Loucy (cell line): ENCODE measurements around the gene ODC1.

Experiments
- H2AFZ ChIP-seq: fragments of 200-600 bp; sonication (generic); 2 replicates; pipeline ENCODE4 v1.6.0; 2016; ENCODE audit warnings: antibody characterized with exemption, mild to moderate bottlenecking, low read length, moderate library complexity
- H3F3A ChIP-seq: fragments of 200-600 bp; 2 replicates; pipeline ENCODE4 v1.6.0; 2016; ENCODE audit warnings: antibody characterized with exemption, low read depth, mild to moderate bottlenecking
- H3K27me3 ChIP-seq: fragments of 200-600 bp; sonication (generic); 2 replicates; pipeline ENCODE4 v1.6.1; 2014; ENCODE audit warnings: low read length, mild to moderate bottlenecking; ENCODE audit not compliant: insufficient read depth, poor library complexity, severe bottlenecking
- H3K36me3 ChIP-seq: fragments of 200-600 bp; sonication (generic); 2 replicates; pipeline ENCODE4 v1.6.1; 2016; ENCODE audit warnings: low read length; ENCODE audit not compliant: insufficient read depth
- H3K4me1 ChIP-seq: fragments of 200-600 bp; sonication (generic); 2 replicates; pipeline ENCODE4 v1.5.1; 2014; ENCODE audit warnings: low read length, mild to moderate bottlenecking; ENCODE audit not compliant: insufficient read depth, poor library complexity, severe bottlenecking
- H3K4me2 ChIP-seq: fragments of 200-600 bp; sonication (generic); 2 replicates; pipeline ENCODE4 v1.6.0; 2014; ENCODE audit warnings: antibody characterized with exemption, low read length, low read depth, mild to moderate bottlenecking; ENCODE audit not compliant: poor library complexity, severe bottlenecking
- H3K4me3 ChIP-seq: fragments of 200-600 bp; sonication (generic); 2 replicates; pipeline ENCODE4 v1.5.1; 2014; ENCODE audit warnings: low read length, mild to moderate bottlenecking, mixed read lengths; ENCODE audit not compliant: poor library complexity, severe bottlenecking
- H3K79me2 ChIP-seq: fragments of 200-600 bp; sonication (generic); 2 replicates; pipeline ENCODE4 v1.6.1; 2014; ENCODE audit warnings: low read length; ENCODE audit not compliant: insufficient read depth
- H3K9ac ChIP-seq: fragments of 200-600 bp; sonication (generic); 2 replicates; pipeline ENCODE4 v1.6.0; 2014; ENCODE audit warnings: mild to moderate bottlenecking, low read depth, low read length, moderate library complexity; ENCODE audit not compliant: poor library complexity, severe bottlenecking
- H3K9me2 ChIP-seq: fragments of 200-600 bp; sonication (generic); replicated peaks from 2 replicates; pipeline ENCODE4 v1.6.1; 2016; ENCODE audit warnings: low read depth, low read length, mixed read lengths
- H3K9me3 ChIP-seq: fragments of 200-600 bp; sonication (generic); 2 replicates; pipeline ENCODE4 v1.6.1; 2014; ENCODE audit warnings: mild to moderate bottlenecking, antibody characterized with exemption, low read length, low read depth; ENCODE audit not compliant: insufficient read depth
- H4K20me1 ChIP-seq: fragments of 200-600 bp; sonication (generic); 2 replicates; pipeline ENCODE4 v1.6.0; 2014; ENCODE audit warnings: antibody characterized with exemption, low read length, mild to moderate bottlenecking; ENCODE audit not compliant: insufficient read depth, poor library complexity, severe bottlenecking
- EZH2phosphoT487 ChIP-seq: fragments of 200-600 bp; IDR thresholded peaks from 2 replicates; pipeline ENCODE4 v1.6.1; 2018; ENCODE audit warnings: antibody characterized with exemption, mild to moderate bottlenecking, moderate library complexity, borderline replicate concordance
- TF ChIP-seq, protein P1 (sequence below): fragments of 200-600 bp; sonication (generic); conservative IDR thresholded peaks from 2 replicates; pipeline ENCODE4 v1.5.1; 2014; ENCODE audit warnings: mild to moderate bottlenecking, antibody characterized with exemption, low read length

Gene ODC1

DNA sequence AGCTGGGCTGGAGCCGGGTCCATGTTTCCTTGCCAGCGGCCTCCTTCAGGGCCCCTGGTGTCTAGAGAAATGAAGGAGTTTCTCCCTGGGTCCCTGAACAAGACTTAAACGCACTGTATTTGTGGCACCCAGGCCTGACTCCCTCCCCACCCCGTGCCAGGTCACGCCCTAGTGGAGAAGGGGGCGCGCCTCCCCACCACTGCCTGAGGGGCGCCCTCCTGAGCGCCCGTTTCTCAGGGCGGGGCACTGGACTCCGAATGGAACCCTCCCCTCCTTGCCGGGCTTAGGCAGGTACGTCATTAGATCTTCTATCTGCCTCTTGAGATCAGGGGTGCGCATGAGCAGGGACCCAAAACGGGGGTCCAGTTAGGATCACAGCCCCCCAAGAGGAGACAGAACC is 16.3 kb downstream of the ODC1 start:
- Histone ChIP-seq H4K20me1 (no peaks in the 10 kb centered on the region), H3F3A (no peaks in the 10 kb centered on the region), H3K9me3 (no peaks in the 10 kb centered on the region), H3K4me3 (no peak overlapping the region), H3K27me3 (no peaks in the 10 kb centered on the region), H3K9ac (no peak overlapping the region), H3K4me2 (no peak overlapping the region), H3K79me2 (no peaks in the 10 kb centered on the region), H3K9me2 (no peaks in the 10 kb centered on the region), H2AFZ (no peak overlapping the region), H3K36me3 (peaks cover 3% of the 10 kb centered on the region; the same call in 1 of the 2 replicates), H3K4me1 (no peaks in the 10 kb centered on the region)
- no peak for TF ChIP-seq EZH2phosphoT487
- TF ChIP-seq, protein P1, sequence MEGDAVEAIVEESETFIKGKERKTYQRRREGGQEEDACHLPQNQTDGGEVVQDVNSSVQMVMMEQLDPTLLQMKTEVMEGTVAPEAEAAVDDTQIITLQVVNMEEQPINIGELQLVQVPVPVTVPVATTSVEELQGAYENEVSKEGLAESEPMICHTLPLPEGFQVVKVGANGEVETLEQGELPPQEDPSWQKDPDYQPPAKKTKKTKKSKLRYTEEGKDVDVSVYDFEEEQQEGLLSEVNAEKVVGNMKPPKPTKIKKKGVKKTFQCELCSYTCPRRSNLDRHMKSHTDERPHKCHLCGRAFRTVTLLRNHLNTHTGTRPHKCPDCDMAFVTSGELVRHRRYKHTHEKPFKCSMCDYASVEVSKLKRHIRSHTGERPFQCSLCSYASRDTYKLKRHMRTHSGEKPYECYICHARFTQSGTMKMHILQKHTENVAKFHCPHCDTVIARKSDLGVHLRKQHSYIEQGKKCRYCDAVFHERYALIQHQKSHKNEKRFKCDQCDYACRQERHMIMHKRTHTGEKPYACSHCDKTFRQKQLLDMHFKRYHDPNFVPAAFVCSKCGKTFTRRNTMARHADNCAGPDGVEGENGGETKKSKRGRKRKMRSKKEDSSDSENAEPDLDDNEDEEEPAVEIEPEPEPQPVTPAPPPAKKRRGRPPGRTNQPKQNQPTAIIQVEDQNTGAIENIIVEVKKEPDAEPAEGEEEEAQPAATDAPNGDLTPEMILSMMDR: no peak

GRCh38 chr2:10430886-10431622 is 17.1 kb downstream of the ODC1 start:
- TF ChIP-seq, protein P1: no peak
- TF ChIP-seq EZH2phosphoT487: no peak

DNA sequence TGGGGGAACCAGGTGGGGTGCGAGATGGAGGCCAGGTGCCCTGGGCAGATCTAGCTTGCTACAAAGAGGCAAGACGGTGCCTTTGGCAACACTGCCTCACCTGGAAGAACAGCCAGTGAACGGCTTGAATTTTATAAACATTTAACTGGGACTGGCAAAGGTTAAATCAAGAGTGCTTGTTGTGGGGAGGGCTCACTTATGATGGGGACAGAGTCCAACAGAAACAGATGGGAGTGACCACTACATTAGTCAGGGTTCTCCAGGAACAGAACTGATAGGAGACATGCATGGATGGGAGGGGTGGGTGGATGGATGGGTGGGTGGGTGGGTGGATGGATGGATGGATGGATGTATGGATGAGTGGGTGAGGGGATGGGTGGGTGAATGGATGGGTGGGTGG is 19.2 kb downstream of the ODC1 start:
- Histone ChIP-seq H3K9ac (no peak overlapping the region), H3K4me1 (no peaks in the 10 kb centered on the region), H4K20me1 (no peaks in the 10 kb centered on the region), H3K36me3 (peaks cover 29% of the 10 kb centered on the region; the same call in 1 of the 2 replicates), H3K79me2 (no peaks in the 10 kb centered on the region), H3K4me3 (no peak overlapping the region), H3K4me2 (no peak overlapping the region), H3K9me3 (no peaks in the 10 kb centered on the region), H3F3A (no peaks in the 10 kb centered on the region), H2AFZ (no peak overlapping the region), H3K27me3 (no peaks in the 10 kb centered on the region), H3K9me2 (no peaks in the 10 kb centered on the region)
- TF ChIP-seq EZH2phosphoT487: no peak
- TF ChIP-seq, protein P1: no peak

More at GRCh38 chr2:10430886-10431622, 17.1 kb downstream of the ODC1 start:
- H2AFZ ChIP-seq: no peak overlapping the region
- no peak overlapping the region for H3K4me2 ChIP-seq
- H3K9me2 ChIP-seq: no peaks in the 10 kb centered on the region
- no peaks in the 10 kb centered on the region for H3K27me3 ChIP-seq
- H3K36me3 ChIP-seq: peaks cover 11% of the 10 kb centered on the region; the same call in 1 of the 2 replicates
- H3K9ac ChIP-seq: no peak overlapping the region
- H3F3A ChIP-seq: no peaks in the 10 kb centered on the region
- H4K20me1 ChIP-seq: no peaks in the 10 kb centered on the region
- H3K4me3 ChIP-seq: no peak overlapping the region
- no peaks in the 10 kb centered on the region for H3K4me1 ChIP-seq
- no peaks in the 10 kb centered on the region for H3K79me2 ChIP-seq
- no peaks in the 10 kb centered on the region for H3K9me3 ChIP-seq
